ENCODE results near the gene ZMYND8.
"Not testable (repeated sequence)": the region's sequence is repeated elsewhere in the genome, so short reads cannot be mapped to it uniquely, and the experiment has no call there.

ZMYND8 gene

GRCh38 chr20:47267621-47268020 lies 88.9 kb downstream of the ZMYND8 start:
- no peak overlapping the region for H3K4me3 ChIP-seq (ENCODE audit: severe bottlenecking)

GRCh38 chr20:47266847-47267515 lies 89.5 kb downstream of the ZMYND8 start:
- no peaks in the 10 kb centered on the region for H3K9me3 ChIP-seq (ENCODE audit: severe bottlenecking)
- no peaks in the 10 kb centered on the region for H3K4me1 ChIP-seq (ENCODE audit: insufficient read depth, poor library complexity, severe bottlenecking)
- no peak overlapping the region for H3K27ac ChIP-seq (ENCODE audit: poor library complexity, severe bottlenecking)
- no peaks in the 10 kb centered on the region for H3K27me3 ChIP-seq (ENCODE audit: insufficient read depth, poor library complexity, severe bottlenecking)
- no peak for DNase-seq (ENCODE audit: low spot score)
- H3K4me3 ChIP-seq (ENCODE audit: severe bottlenecking), result no peak overlapping the region
- no peak for TF ChIP-seq CTCF (IDR thresholded peaks at IDR 0.05; ENCODE audit: poor library complexity, severe bottlenecking)
- peaks cover 87% of the 10 kb centered on the region for H3K36me3 ChIP-seq (ENCODE audit: low read depth)
- ATAC-seq (ENCODE audit: low read depth), result no peak

More at GRCh38 chr20:47267621-47268020, 88.9 kb downstream of the ZMYND8 start:
- no peaks in the 10 kb centered on the region for H3K27me3 ChIP-seq (ENCODE audit: insufficient read depth, poor library complexity, severe bottlenecking)
- no peaks in the 10 kb centered on the region for H3K9me3 ChIP-seq (ENCODE audit: severe bottlenecking)
- ATAC-seq (ENCODE audit: low read depth), result no peak
- H3K27ac ChIP-seq (ENCODE audit: poor library complexity, severe bottlenecking), result no peak overlapping the region
- H3K36me3 ChIP-seq (ENCODE audit: low read depth), result peaks cover 87% of the 10 kb centered on the region
- DNase-seq (ENCODE audit: low spot score), result no peak
- TF ChIP-seq CTCF (IDR thresholded peaks at IDR 0.05; ENCODE audit: poor library complexity, severe bottlenecking), result no peak
- peaks cover 1% of the 10 kb centered on the region for H3K4me1 ChIP-seq (ENCODE audit: insufficient read depth, poor library complexity, severe bottlenecking)

DNA sequence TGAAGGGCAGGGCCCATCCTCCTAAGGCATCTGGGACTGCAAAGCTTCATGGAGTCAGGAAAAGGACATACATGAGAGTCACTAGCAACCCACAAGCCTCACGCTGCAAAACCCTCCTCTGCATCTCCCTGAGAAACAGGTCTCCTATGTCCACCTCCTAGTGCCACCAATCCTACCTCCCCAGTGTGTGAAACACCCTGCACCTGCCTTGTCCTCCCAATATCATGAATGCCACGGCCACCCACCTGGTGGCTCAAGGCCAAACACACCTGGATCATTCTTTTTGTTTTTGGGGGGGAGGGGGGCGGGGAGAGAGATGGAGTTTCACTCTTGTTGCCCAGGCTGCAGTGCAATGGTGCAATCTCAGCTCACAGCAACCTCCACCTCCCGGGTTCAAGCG lies 90.5 kb downstream of the ZMYND8 start:
- TF ChIP-seq CTCF (IDR thresholded peaks at IDR 0.05; ENCODE audit: poor library complexity, severe bottlenecking), result no peak
- Histone ChIP-seq H3K9me3 (ENCODE audit: severe bottlenecking) (no peaks in the 10 kb centered on the region), H3K36me3 (ENCODE audit: low read depth) (peaks cover 87% of the 10 kb centered on the region), H3K4me3 (ENCODE audit: severe bottlenecking) (no peak overlapping the region), H3K27me3 (ENCODE audit: insufficient read depth, poor library complexity, severe bottlenecking) (no peaks in the 10 kb centered on the region), H3K27ac (ENCODE audit: poor library complexity, severe bottlenecking) (no peak overlapping the region), H3K4me1 (ENCODE audit: insufficient read depth, poor library complexity, severe bottlenecking) (no peaks in the 10 kb centered on the region)
- DNase-seq (ENCODE audit: low spot score) (no peak), ATAC-seq (ENCODE audit: low read depth) (0 out of 3 replicates have a peak, but pooled peaks have one; percentile 11)

DNA sequence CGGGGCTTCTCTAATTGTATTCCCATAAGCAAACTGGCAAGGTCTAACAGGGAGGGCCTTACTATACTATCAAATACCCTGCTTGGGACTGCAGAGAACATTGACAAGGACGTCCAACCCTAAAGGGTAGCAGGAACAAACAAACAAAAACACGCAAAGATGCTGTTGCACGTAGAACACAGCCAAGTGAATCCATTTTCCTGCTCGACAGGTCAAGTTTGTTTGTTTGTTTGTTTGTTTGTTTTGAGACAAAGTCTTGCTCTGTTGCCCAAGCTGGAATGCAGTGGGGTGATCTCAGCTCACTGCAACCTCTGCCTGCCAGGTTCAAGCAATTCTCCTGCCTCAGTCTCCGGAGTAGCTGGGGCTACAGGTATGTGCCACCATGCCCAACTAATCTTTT lies 91.3 kb downstream of the ZMYND8 start:
- no peak for ATAC-seq (ENCODE audit: low read depth)
- DNase-seq (ENCODE audit: low spot score), result no peak
- Histone ChIP-seq H3K9me3 (ENCODE audit: severe bottlenecking) (no peaks in the 10 kb centered on the region), H3K4me1 (ENCODE audit: insufficient read depth, poor library complexity, severe bottlenecking) (no peaks in the 10 kb centered on the region), H3K4me3 (ENCODE audit: severe bottlenecking) (no peak overlapping the region), H3K27ac (ENCODE audit: poor library complexity, severe bottlenecking) (no peak overlapping the region), H3K36me3 (ENCODE audit: low read depth) (peaks cover 94% of the 10 kb centered on the region), H3K27me3 (ENCODE audit: insufficient read depth, poor library complexity, severe bottlenecking) (no peaks in the 10 kb centered on the region)
- TF ChIP-seq CTCF (IDR thresholded peaks at IDR 0.05; ENCODE audit: poor library complexity, severe bottlenecking), result no peak

- peaks cover 95% of the 10 kb centered on the region for H3K36me3 ChIP-seq (ENCODE audit: low read depth)
- not testable (repeated sequence) for H3K9me3 ChIP-seq (ENCODE audit: severe bottlenecking); H3K27me3 ChIP-seq (ENCODE audit: insufficient read depth, poor library complexity, severe bottlenecking); H3K4me3 ChIP-seq (ENCODE audit: severe bottlenecking); DNase-seq (ENCODE audit: low spot score); H3K4me1 ChIP-seq (ENCODE audit: insufficient read depth, poor library complexity, severe bottlenecking); H3K27ac ChIP-seq (ENCODE audit: poor library complexity, severe bottlenecking); ATAC-seq (ENCODE audit: low read depth)
These were observed 92.2 kb downstream of the ZMYND8 start for GRCh38 chr20:47264137-47264769.

Measured in RWPE2 (cell line).